ENCODE measurements around the gene INPP5D. TPM values are rescaled to one million over a fixed set of nuclear protein-coding genes. Genes with fewer than 3 reads are reported as not detected.

Gene INPP5D
- total and polyA plus RNA-seq, 2 of the 13 experiments (the other 11 are each of a cell fraction or from before 2014, with no cell fraction given) = 16.7 to 18.0 TPM

GRCh38 chr2:233061591-233062450 lies 1.7 kb downstream of the INPP5D start (continued):
- TF ChIP-seq CREBL2 (CRISPR knock-in tag; IDR thresholded peaks at IDR 0.05; ENCODE audit: borderline replicate concordance) = no peak
- 0 out of 2 replicates have a peak, but pooled peaks have one; percentile 19 for TF ChIP-seq ZBTB26 (CRISPR knock-in tag; IDR thresholded peaks at IDR 0.05; ENCODE audit: borderline replicate concordance)
- no peak for TF ChIP-seq FLYWCH1 (CRISPR knock-in tag; IDR thresholded peaks at IDR 0.05)
- TF ChIP-seq ZBTB14 (CRISPR knock-in tag; IDR thresholded peaks at IDR 0.05) = no peak
- TF ChIP-seq ZNF549 (CRISPR knock-in tag; IDR thresholded peaks at IDR 0.05) = no peak
- no peak for TF ChIP-seq NPAS2 (CRISPR knock-in tag; IDR thresholded peaks at IDR 0.05; ENCODE audit: borderline replicate concordance)
- peak; percentile 43; the same call in 1 of the 2 replicates for TF ChIP-seq ZNF136 (CRISPR knock-in tag; IDR thresholded peaks at IDR 0.05; ENCODE audit: low read depth)
- TF ChIP-seq SKIL (CRISPR knock-in tag; IDR thresholded peaks at IDR 0.05; ENCODE audit: borderline replicate concordance) = peak; percentile 86
- TF ChIP-seq SPEN (CRISPR knock-in tag; IDR thresholded peaks at IDR 0.05; ENCODE audit: low read depth) = peak; percentile 90
- TF ChIP-seq PHF8 (CRISPR knock-in tag; IDR thresholded peaks at IDR 0.05) = peak; percentile 60
- peak; percentile 79 for TF ChIP-seq MYC (CRISPR knock-in tag; IDR thresholded peaks at IDR 0.05; ENCODE audit: borderline replicate concordance)
- peak; percentile 98 for TF ChIP-seq ZSCAN25 (CRISPR knock-in tag; IDR thresholded peaks at IDR 0.05)
- TF ChIP-seq NONO (IDR thresholded peaks at IDR 0.05) = no peak
- TF ChIP-seq NONO (CRISPR knock-in tag; conservative IDR thresholded peaks at IDR 0.05) = peak; percentile 89
- TF ChIP-seq ZNF724P (CRISPR knock-in tag; IDR thresholded peaks at IDR 0.05; ENCODE audit: borderline replicate concordance) = peak; percentile 77; the same call in 1 of the 2 replicates
- peak; percentile 90 for TF ChIP-seq EED (CRISPR knock-in tag; IDR thresholded peaks at IDR 0.05)
- TF ChIP-seq HDAC2 (CRISPR knock-in tag; IDR thresholded peaks at IDR 0.05) = peak; percentile 89
- TF ChIP-seq NR1H2 (CRISPR knock-in tag; IDR thresholded peaks at IDR 0.05; ENCODE audit: borderline replicate concordance, low read depth) = no peak
- TF ChIP-seq GLI4 (CRISPR knock-in tag; IDR thresholded peaks at IDR 0.05; ENCODE audit: borderline replicate concordance) = no peak; the same call in 1 of the 2 replicates
- peak; percentile 92 for TF ChIP-seq ZNF883 (CRISPR knock-in tag; IDR thresholded peaks at IDR 0.05; ENCODE audit: not compliant biosample characterization)
- peak; percentile 79 for TF ChIP-seq THAP9 (CRISPR knock-in tag; IDR thresholded peaks at IDR 0.05; ENCODE audit: borderline replicate concordance)
